ENCODE data around the gene SPATA6L.

Gene SPATA6L

DNA sequence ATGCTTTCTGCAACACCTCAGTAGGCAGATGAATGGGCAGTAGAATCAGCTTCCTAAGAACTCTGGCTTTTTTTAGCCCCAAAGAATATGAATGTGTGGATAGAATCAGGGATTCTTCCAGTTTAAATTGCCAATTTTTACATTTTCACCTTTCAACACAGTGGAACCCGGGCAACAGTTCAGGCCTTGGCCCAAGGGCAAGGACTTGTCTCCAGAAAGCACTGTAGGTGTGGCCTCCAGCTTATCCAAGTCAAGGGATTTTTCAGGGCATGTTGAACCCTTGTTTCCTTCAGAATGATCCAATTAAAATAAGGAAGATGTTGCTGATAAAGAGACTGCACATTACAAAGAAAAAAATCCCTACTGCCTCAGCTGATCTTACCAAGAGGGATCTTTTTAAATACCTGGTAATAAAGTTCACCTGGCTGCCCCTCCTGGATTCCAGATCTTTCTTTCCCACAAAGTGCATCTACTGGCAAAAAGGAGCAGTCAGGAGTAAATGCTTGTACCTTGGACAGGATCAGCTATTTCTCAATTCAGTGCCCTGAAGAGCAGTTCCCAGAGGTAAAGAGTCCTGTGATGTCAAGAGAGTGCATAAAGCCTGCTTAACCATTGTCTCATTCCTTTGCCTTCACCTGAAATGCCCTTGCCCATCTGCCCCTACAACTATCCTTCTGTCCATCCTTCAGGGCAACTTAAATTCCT, 84.3 kb downstream of the SPATA6L start:
- no peak for DNase-seq

DNA sequence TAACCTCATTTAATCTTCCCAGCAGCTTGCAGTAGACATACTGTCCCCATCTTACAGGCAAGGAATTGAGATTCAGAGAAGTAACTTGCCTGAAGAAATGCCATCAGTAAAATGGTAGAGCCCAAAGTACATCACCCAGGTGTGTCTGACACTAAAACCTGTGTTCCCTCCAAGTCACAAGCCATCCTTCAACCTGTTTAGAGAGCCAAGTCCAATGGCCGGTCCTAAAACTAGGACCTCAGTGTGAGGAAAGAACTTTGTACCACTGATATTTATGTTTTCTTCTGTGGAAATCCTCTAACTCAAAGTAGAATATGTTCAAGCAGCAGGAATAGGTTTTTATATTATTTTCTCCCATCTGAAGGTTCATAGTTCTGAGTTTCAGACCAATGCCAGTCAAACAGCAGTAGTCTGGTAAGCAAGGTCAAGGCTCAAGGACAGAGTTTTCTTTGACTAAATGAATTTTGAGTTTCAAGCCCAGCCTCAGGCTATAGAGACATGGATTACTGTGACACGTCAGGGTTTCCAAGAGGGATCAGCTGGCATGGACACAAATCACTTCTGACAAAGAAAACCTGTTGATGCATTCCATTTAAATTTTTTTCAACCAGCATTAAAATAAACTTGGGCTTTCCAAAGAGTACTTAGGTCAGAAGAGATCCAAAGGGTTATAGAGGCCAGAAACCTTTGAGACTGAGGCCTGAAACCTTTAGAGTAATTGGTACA, 85.1 kb downstream of the SPATA6L start:
- DNase-seq, result no peak

DNA sequence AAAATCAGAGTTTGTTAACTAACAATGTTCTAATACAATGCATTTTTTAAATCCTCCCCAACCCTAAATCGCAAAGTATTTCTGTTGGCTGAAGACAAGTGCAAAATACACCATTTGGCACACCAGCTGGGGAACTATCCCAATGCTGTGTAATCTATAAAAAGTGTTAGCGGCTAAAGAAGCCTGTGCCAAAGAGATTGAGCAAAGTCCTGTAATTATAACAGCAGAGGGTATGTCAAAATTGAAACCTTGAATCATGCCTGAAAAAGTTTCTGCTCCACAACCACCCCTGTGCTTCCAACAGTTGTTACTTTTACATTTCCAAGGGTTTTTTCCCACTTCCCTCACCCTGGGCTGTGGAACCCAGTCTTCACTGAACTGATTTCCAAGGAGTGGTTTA, 87.3 kb downstream of the SPATA6L start:
- DNase-seq, result no peak

DNA sequence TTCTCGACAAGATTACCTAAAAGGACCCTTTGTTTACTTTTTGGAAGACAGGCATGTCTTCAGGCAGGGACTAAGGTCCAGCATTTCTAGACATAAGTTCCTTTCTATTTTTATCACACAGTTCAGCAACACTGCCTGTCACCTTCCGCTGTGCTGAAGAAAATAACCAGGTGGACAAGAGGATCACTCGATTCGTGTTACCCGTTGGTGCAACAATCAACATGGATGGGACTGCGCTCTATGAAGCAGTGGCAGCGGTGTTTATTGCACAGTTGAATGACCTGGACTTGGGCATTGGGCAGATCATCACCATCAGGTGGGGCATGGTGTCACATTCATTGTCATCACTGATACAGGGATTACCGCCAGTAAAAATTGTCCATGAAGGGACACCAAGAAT, 89.8 kb downstream of the SPATA6L start:
- no peak for DNase-seq

DNA sequence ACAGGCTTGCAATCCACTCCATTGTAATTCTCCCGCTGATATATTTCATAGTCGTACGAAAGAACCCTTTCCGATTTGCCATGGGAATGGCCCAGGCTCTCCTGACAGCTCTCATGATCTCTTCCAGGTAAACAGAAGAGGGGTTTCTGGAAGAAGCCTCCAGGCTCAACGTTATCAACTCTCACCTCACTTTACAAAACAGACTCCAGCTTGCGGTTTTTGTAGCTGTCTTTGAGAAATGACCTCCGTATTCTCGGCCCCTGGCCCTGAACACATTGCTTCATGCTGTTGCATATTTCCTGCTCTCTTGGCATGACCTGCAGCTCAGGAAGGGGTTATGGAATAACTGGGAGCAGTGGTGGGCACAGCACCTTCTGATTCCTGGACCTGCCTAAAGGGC, 90.3 kb downstream of the SPATA6L start:
- DNase-seq, result no peak

DNA sequence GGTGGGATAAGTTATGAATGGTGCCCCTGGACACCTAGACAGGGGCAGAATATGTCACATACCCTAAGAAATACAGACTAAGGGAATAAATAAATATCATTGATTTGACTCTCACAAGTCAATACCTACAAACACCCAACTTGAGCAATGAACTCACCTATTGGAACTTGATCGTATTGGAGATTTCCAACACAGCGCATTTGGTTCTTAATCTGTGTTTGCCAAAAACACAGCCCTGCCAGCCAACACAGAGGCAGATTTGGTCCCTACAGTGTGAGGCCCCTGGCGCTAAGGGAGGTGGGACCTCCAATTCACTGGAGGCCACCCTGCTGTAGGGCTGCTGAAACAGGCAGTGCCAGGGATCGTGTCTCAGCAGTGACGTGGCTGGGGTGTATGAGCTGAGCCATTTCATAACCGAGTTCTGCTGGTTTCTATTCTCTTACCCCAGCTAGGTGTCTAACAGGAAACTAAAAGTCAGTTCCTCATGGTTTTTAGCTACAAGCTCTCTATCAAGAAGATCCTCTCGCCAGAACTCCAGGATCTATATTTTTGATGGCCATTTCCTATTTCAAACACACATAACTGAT, 91.5 kb downstream of the SPATA6L start:
- DNase-seq, result no peak

DNA sequence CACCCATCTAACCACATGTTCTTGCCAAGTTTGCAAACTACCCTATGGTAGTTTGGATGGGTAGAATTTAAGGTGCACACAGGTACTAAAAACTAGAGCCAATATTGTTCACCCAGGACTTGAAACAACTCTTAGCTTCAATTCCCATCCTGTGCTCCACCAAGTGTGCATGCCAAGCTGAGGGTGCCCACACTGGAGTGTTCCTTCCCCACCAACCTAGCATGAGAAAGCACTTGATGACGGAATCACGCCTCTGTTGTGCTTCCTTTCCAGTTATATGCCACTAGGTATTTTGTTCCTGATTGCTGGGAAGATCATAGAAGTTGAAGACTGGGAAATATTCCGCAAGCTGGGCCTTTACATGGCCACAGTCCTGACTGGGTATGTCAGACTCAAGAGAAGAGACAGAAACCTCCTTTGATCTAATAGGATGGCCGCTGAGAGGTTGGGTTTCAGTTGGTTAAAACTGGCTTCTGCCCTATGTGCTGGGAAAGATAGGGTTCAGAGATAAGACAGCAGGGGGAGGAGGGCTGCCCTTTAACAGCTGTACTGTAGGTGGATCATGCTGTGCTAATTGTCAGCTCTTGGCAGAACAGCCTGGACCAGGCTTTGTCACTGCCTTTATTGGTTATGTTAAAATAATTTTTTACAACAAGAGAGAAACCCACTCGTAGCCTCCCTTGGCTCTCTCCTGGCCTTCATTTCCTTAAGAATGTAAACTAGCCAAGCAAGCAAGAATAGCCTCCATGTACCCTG, 92.5 kb downstream of the SPATA6L start:
- DNase-seq, result no peak

DNA sequence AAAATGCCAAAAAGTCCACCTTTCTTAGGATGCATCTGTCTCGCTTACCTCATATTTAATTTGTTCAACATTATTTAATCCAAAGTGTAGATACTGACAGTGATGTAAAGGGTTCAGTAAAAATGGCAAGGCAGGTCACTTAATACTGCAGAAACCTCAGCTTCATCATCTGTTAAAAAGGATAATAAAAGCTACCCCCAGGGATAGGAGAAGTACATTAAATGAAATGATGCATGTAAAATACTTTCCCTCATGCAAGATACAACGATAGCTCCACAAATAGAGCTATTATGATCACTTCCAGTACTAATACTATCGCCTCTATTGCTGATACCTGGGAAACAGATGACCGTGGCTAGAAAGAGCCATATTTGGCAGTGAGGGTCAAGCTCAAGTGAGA, 93.1 kb downstream of the SPATA6L start:
- no peak for DNase-seq

DNA sequence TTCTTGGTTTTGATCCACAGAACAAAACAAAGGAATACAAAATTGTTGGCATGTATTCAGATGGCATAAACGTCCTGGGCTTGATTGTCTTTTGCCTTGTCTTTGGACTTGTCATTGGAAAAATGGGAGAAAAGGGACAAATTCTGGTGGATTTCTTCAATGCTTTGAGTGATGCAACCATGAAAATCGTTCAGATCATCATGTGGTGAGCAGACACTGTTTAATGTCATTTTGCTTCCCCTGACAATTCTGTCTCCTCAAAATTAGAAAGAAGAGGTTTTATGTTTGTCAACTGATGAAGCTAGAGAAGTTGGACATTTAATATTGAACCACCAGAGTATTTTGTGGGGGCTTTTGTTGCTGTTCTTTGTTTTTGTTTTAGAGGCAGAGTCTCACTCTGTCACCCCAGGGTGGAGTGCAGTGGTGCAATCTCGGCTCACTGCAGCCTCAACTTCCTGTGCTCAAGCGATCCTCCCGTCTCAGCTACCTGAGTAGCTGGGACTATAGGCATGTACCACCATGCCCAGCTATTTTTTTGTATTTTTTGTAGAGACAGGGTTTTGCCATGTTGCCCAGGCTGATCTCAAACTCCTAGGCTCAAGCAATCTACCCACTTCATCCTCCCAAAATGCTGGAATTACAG, 94.0 kb downstream of the SPATA6L start:
- DNase-seq, result no peak

DNA sequence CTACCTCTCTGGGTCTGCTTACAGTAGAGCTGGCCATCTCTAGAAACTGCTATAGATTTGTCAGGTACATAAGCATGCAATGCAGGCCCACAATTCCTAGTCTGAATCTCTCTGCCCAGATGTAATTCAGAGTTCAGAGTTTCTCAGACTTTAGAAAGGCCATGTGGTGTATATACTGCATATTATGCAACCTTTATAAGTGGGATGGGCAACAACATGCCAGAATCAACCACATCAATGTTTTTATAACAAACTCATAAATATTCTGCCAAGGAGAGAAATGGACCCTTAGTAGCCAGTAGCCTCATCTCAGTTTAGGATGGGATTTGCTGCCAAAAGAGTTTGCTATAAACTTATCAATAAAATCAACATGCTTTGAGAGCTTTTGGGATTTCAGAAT, 97.2 kb downstream of the SPATA6L start:
- no peak for DNase-seq

DNA sequence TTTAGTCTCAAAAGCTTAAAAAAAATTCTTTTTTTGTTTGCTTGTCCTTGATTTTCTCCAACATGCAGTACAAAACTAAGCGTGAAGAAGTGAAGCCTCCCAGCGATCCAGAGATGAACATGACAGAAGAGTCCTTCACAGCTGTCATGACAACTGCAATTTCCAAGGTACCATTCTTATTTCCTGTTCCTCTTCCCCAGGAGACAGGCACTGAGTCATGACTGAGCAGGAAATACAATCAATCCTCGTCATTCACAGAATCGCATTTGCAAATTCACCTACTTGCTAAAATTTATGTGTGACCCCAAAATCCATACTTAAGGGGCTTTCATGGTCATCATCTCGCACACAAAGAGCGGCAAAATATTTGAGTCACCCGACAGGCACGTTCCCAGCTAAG, 98.7 kb downstream of the SPATA6L start:
- DNase-seq, result no peak

DNA sequence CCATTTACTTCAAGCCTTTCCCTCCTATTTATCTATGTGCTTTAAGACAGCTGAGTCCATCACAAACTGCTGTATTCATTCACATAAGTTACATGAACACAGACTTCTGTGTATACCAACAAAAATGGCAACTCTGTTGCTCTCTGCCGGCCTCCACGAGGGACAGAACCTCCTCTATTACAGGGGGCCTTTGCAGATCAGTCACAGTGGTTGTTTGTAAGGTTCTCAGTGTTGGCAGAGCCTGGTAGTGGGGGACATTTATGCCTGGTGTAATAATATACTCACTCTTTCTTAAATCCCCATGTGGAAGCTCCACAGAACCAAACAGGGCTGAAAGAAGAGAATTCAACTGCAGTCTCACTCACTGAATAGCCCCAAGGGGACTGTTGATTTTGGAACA, 99.5 kb downstream of the SPATA6L start:
- no peak for DNase-seq

DNA sequence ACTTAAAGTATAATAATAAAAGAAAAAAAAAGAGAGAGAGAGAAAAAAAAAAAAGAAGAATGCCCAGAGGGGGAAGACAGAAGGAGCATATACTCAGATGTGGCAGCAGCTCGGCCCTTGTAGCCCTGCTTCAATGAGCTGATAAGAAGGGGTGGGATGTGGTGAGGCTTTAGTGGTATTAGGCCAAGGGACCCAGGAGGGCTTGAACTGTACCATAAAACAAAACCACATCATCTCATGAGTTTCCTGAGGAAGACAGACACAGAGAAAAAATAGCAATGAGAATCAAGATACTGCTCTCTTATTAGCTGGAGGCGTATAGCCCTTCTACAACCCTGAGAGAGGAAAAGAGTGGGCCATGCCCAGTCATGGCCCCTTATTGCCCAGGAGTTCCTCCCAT, 103.2 kb downstream of the SPATA6L start:
- no peak for DNase-seq

DNA sequence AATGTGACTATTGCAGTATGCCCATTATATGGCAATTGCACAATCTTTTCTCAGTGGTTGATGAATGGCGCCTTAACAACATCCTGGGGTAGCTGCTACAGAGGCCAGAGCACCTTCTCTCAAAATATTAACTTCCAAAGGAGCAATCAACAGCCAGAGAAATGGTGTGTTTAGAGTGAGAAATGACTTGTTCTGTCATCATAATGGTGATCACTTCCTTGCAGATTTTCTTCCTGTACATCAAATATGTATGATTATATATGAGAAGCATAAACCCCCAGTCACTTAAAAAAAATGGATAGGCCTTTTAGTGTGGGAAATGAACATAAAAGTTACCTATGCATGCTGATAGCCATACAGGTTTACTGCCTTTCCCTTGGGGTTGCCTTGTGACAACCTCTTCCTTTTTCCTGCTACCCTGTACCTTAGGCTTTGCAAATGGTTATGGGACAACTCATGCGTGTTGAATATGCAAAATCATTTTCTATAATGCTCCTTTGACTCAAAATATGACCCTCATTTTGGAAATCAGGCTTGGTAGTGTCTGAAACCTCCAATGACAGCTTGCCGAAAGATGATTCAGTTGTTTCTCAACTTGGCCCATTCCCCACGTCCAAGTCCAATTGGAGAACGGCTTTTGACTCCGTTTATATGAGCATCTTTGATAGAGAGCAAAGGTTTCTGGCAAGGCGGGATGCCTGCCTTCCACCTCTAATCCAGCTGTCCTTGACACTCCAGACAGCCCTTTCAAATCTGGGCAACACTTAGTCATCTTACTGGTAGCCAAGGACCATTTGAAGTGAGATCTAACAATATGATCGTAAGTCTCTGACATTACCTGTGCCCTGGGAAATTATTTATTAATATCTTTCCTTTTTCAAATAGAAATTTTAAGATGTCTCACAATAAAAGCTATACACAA, 106.8 kb downstream of the SPATA6L start:
- no peak for DNase-seq

DNA sequence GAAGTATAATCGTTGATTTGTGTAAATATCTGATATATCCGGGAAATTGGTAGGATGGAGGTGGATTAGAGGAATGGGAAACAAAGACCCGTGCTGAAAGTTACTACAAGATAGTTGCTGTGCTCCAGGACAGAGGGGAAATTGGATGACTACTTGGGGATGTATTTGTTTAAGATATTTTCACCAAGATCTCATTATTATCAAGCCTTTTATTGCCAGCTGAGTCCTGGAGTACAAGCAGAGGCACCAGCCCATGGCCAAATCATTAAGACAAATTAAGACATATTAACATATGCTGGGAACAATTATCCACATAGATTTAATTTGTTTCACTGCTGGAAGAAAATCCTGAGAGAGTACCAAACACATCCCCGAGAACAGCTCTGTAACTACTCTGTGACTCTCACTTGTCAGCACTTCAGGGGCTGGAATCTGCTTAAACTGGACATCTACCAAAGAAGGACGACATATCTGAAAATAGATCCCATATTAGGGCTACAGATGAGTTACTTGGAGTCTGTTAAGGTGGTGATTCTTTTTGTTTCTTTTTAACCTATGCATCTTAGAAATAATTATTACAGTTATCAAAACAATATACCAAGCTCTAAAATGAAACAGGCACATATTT, 107.8 kb downstream of the SPATA6L start:
- DNase-seq, result no peak

DNA sequence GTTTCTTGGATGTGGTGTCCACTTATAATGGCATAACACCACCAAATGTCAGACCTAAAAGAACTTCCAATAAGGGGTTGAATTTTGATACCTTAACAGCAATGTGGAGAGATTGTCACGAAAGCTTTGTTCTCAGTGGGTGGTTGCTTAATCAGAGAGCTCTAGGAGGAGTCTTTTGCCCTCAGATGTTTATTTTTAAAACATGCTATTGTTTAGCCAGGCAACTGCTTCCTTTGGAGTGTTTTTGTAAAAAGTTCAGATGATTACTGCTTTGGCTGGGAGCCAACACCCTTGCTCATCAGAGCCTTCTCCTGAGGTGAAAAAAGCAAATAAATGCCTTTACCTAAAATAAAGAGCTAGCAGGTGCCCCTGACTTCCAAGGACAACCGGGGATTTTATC, 111.0 kb downstream of the SPATA6L start:
- DNase-seq, result no peak

DNA sequence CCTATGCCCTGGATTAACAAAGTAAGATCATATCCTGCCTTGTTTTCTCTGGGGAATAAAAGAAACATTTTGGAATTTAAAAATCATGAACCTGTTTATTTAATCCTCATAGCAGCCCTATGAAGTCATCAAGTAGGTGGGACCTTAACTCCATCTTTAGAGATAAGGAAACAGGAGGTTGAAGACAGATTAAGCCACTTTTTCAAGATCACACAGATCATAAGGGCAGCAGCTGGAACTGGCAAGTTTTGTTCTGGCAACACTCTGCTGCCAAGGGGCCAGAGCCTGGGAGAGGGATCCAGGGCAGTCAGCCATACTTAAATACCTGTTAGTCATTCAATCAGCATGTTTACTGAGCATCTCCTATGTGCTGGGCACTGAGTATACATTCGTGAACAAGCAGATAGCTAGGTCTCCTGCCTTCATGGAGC, 112.3 kb downstream of the SPATA6L start:
- no peak for DNase-seq

DNA sequence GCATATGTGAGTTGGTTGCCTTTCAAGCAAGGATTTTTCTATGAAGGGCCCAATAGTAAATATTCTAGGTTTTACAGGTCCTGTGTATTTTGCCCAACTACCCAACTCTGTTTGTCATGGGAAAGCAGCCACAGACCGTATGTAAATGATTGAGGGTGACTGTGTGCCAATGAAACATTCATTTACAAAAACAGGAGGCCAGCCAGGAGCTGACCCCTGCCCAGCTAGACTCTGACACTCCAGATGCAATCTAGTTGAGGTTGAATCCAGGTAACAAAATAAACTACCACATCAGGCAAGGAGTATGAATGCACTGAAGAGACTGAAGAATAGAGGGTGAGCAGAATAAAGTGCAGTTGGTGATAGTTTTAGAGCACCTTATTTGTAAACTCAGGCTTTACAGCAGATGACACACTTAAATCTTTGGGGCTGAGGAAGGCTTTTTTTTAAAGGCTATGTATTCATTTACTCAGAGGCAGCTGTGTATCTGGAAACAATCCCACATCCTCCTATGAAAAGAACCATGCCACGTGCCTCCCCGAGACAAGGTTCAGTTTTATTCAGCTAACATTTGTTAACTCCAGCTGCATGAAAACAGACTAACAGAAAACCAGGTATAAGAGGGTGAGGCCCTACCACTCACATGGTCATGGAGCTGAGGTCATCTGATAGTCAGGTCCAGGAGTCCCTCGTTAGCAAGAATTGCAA, 115.3 kb downstream of the SPATA6L start:
- DNase-seq, result no peak

DNA sequence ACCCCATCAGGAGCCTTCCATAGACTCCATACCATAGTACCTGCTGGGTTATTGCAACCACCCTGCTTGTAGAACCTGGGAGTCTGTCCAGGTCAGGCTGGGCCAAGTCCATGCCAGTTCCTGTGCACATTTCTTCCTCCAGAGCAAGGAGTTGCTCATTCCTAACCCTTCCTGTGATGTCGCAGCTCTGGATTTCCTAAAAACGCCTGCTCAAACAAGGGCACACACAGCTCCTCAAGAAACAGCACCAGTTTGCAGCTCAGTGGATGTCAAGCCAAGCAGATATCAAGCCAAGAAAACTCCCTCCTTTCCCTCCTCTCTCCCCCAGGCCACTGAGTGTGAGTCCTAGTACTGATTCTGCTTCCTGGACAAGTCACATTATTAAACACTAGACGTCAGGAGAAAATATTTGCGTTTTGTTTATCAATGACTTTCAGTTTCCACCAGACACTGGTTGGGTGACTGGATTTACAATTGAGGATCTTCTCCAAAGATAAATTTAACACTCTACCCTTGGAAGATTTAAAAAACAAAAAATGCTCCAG, 116.5 kb downstream of the SPATA6L start:
- no peak for DNase-seq

Measured in activated CD4-positive, CD25-positive, alpha-beta regulatory T cell treated with anti-CD3 and anti-CD28 coated beads, Interleukin-2, amount 50 U/mL, for 72 hours (primary cell).